Cardiac muscle cell (in vitro differentiated cells and primary cell): ENCODE results near the gene MPPED2. TPM values are rescaled to one million over a fixed set of nuclear protein-coding genes. Genes with fewer than 3 reads are reported as not detected.

Experiments
- DNase-seq, 2 donors: peaks; one replicate each; pipeline versions ENCODE4 v3.0.0 to v3.0.0-alpha.2; 2010 to 2017; ENCODE audit warnings: low read depth in 1 of 2, low spot score in 1 of 2
- H3K27ac ChIP-seq: fragments of 200-600 bp; sonication (generic); 2 replicates; pipeline ENCODE4 v1.5.1; 2016
- H3K27me3 ChIP-seq: fragments of 200-600 bp; sonication (generic); 2 replicates; pipeline ENCODE4 v1.6.0; 2016; ENCODE audit warnings: control low read depth
- H3K36me3 ChIP-seq: fragments of 200-600 bp; sonication (generic); 2 replicates; pipeline ENCODE4 v1.5.1; 2016; ENCODE audit warnings: control low read depth
- H3K4me1 ChIP-seq: fragments of 200-600 bp; sonication (generic); 2 replicates; pipeline ENCODE4 v1.8.1; 2017; ENCODE audit warnings: low read depth, mild to moderate bottlenecking, mixed run types
- H3K4me3 ChIP-seq: fragments of 200-600 bp; sonication (generic); 2 replicates; pipeline ENCODE4 v1.5.1; 2016; ENCODE audit warnings: mild to moderate bottlenecking
- H3K9me3 ChIP-seq: fragments of 200-600 bp; sonication (generic); 2 replicates; pipeline ENCODE4 v1.5.1; 2017; ENCODE audit warnings: low read depth, mild to moderate bottlenecking, control low read depth
- CTCF ChIP-seq: IDR thresholded peaks from 2 replicates; pipeline ENCODE4 v1.5.1; 2012; ENCODE audit warnings: low read depth, mild to moderate bottlenecking, low read length
- polyA plus RNA-seq: library from polyadenylated mRNA; unstranded; fragments of >200 nt; fragmentation: Nextera tagmentation; extraction: Ambion mirVana; gene quantifications from 2 replicates; pipeline ENCODE4 v1.2.1, GENCODE V29; 2016
- total RNA-seq: library from RNA; depleted of rRNA; stranded (reverse); fragments of >200 nt; gene quantifications from 2 replicates; pipeline ENCODE4 v1.2.3, GENCODE V29; 2016

The MPPED2 gene
- total and polyA plus RNA-seq, 2 experiments from 2014 or later: 32.5 to 54.4 TPM

- Histone ChIP-seq H3K27me3 (no peaks in the 10 kb centered on the region), H3K27ac (no peak overlapping the region), H3K9me3 (no peaks in the 10 kb centered on the region), H3K4me1 (peaks cover 29% of the 10 kb centered on the region), H3K4me3 (no peak overlapping the region), H3K36me3 (no peaks in the 10 kb centered on the region)
- no peak for DNase-seq
- TF ChIP-seq CTCF: no peak
Measured at GRCh38 chr11:30452842-30453241, 133.3 kb downstream of the MPPED2 start.

- H3K27ac ChIP-seq: no peak overlapping the region
Measured at GRCh38 chr11:30452114-30452513, 134.0 kb downstream of the MPPED2 start.

GRCh38 chr11:30451626-30452025 lies 134.5 kb downstream of the MPPED2 start:
- DNase-seq: no peak
- Histone ChIP-seq H3K27ac (no peak overlapping the region), H3K4me3 (no peak overlapping the region), H3K4me1 (peaks cover 38% of the 10 kb centered on the region), H3K9me3 (no peaks in the 10 kb centered on the region), H3K27me3 (no peaks in the 10 kb centered on the region), H3K36me3 (no peaks in the 10 kb centered on the region)
- TF ChIP-seq CTCF: no peak

More at GRCh38 chr11:30452114-30452513, 134.0 kb downstream of the MPPED2 start:
- no peak for DNase-seq
- no peak overlapping the region for H3K4me3 ChIP-seq
- no peaks in the 10 kb centered on the region for H3K9me3 ChIP-seq
- peaks cover 36% of the 10 kb centered on the region for H3K4me1 ChIP-seq
- H3K36me3 ChIP-seq: no peaks in the 10 kb centered on the region
- H3K27me3 ChIP-seq: no peaks in the 10 kb centered on the region
- no peak for TF ChIP-seq CTCF

- H3K9me3 ChIP-seq: no peaks in the 10 kb centered on the region
- peaks cover 38% of the 10 kb centered on the region for H3K4me1 ChIP-seq
- no peak for DNase-seq
- H3K4me3 ChIP-seq: no peak overlapping the region
- no peak for TF ChIP-seq CTCF
- no peak overlapping the region for H3K27ac ChIP-seq
- H3K27me3 ChIP-seq: no peaks in the 10 kb centered on the region
- H3K36me3 ChIP-seq: no peaks in the 10 kb centered on the region
Measured at GRCh38 chr11:30451167-30451566, 135.0 kb downstream of the MPPED2 start.

- no peaks in the 10 kb centered on the region for H3K36me3 ChIP-seq
- H3K9me3 ChIP-seq: no peaks in the 10 kb centered on the region
- peak overlapping the region; percentile 41 for H3K27ac ChIP-seq
- no peak overlapping the region for H3K4me3 ChIP-seq
- H3K27me3 ChIP-seq: no peaks in the 10 kb centered on the region
- H3K4me1 ChIP-seq: peaks cover 30% of the 10 kb centered on the region
- no peak for TF ChIP-seq CTCF
- no peak for DNase-seq
Measured at GRCh38 chr11:30447058-30447640, 139.0 kb downstream of the MPPED2 start.
